Stimulated activated CD8-positive, alpha-beta memory T cell treated with anti-CD3 and anti-CD28 coated beads, Interleukin-12 subunit alpha, Interleukin-12 subunit beta, amount 100 ng/mL, for 24 hours (primary cell): ENCODE data around the gene SAT2.
"Not testable (repeated sequence)": the region's sequence is repeated elsewhere in the genome, so short reads cannot be mapped to it uniquely, and the experiment has no call there.

ENCODE experiments used
- DNase-seq: peaks from one replicate; pipeline ENCODE4 v3.0.0-alpha.2; 2020; ENCODE audit errors: extremely low read depth

SAT2 gene

GRCh38 chr17:7627250-7628121 lies at the start of gene SAT2:
SAT2 (minus strand) TSS chr17:7627821; CDS start chr17:7627635, 186 bp downstream.
- DNase-seq: peak; percentile 69

GRCh38 chr17:7676533-7676932 lies 48.9 kb upstream of the SAT2 start:
- no peak for DNase-seq

- DNase-seq: no peak
Measured at GRCh38 chr17:7674934-7675333, 47.3 kb upstream of the SAT2 start.

GRCh38 chr17:7673239-7673638 lies 45.6 kb upstream of the SAT2 start:
- DNase-seq: no peak

GRCh38 chr17:7668482-7668881 lies 40.9 kb upstream of the SAT2 start:
- DNase-seq: no peak

- no peak for DNase-seq
Measured at GRCh38 chr17:7667656-7668406, 40.2 kb upstream of the SAT2 start.

GRCh38 chr17:7656958-7657609 lies 29.5 kb upstream of the SAT2 start:
- DNase-seq: no peak

- DNase-seq: no peak
Measured at GRCh38 chr17:7655541-7655840, 27.9 kb upstream of the SAT2 start.

- no peak for DNase-seq
Measured at GRCh38 chr17:7654832-7655540, 27.4 kb upstream of the SAT2 start.

- DNase-seq: no peak
Measured at GRCh38 chr17:7652388-7653356, 25.1 kb upstream of the SAT2 start.

GRCh38 chr17:7651665-7652387 lies 24.2 kb upstream of the SAT2 start:
- no peak for DNase-seq

GRCh38 chr17:7651097-7651664 lies 23.6 kb upstream of the SAT2 start:
- no peak for DNase-seq

- DNase-seq: peak; percentile 39
Measured at GRCh38 chr17:7650509-7651096, 23.0 kb upstream of the SAT2 start, which contains the start of gene ATP1B2. ATP1B2 (plus strand) TSS chr17:7650926; CDS start chr17:7651519, 593 bp downstream.

GRCh38 chr17:7647018-7647417 lies 19.4 kb upstream of the SAT2 start:
- no peak for DNase-seq

- DNase-seq: no peak
Measured at GRCh38 chr17:7646457-7646856, 18.8 kb upstream of the SAT2 start.

- DNase-seq: no peak
Measured at GRCh38 chr17:7644775-7645174, 17.2 kb upstream of the SAT2 start.

GRCh38 chr17:7641635-7642034 lies 14.0 kb upstream of the SAT2 start:
- not testable (repeated sequence) for DNase-seq

- DNase-seq: no peak
Measured at GRCh38 chr17:7640783-7641182, 13.2 kb upstream of the SAT2 start.

GRCh38 chr17:7636163-7636562 lies 8.5 kb upstream of the SAT2 start:
- DNase-seq: no peak
